IPS-15b (cell line): ENCODE results near the gene ABLIM2.

Experiments
- H3K27me3 ChIP-seq: one replicate; pipeline ENCODE4 v1.6.1; 2013; ENCODE audit warnings: low read length; ENCODE audit not compliant: control insufficient read depth, insufficient read depth
- H3K36me3 ChIP-seq: one replicate; pipeline ENCODE4 v1.6.1; 2013; ENCODE audit warnings: low read length; ENCODE audit not compliant: control insufficient read depth, insufficient read depth
- H3K4me1 ChIP-seq: one replicate; pipeline ENCODE4 v1.6.1; 2013; ENCODE audit warnings: mild to moderate bottlenecking, low read length; ENCODE audit not compliant: control insufficient read depth, insufficient read depth
- H3K4me3 ChIP-seq: one replicate; pipeline ENCODE4 v1.5.1; 2013; ENCODE audit warnings: low read depth, low read length
- H3K9ac ChIP-seq: one replicate; pipeline ENCODE4 v1.6.1; 2013; ENCODE audit warnings: low read depth, mild to moderate bottlenecking, low read length
- H3K9me3 ChIP-seq: one replicate; pipeline ENCODE4 v1.6.1; 2013; ENCODE audit warnings: mild to moderate bottlenecking, low read length; ENCODE audit not compliant: control insufficient read depth, insufficient read depth

Gene ABLIM2

GRCh38 chr4:8080754-8081065 lies 77.9 kb downstream of the ABLIM2 start:
- Histone ChIP-seq H3K4me3 (no peak overlapping the region), H3K27me3 (no peaks in the 10 kb centered on the region), H3K9me3 (no peaks in the 10 kb centered on the region), H3K4me1 (no peaks in the 10 kb centered on the region), H3K9ac (no peak overlapping the region), H3K36me3 (peaks cover 2% of the 10 kb centered on the region)

- H3K9ac ChIP-seq, result no peak overlapping the region
- H3K27me3 ChIP-seq, result no peaks in the 10 kb centered on the region
Observed at GRCh38 chr4:8079916-8080753, 78.5 kb downstream of the ABLIM2 start.

GRCh38 chr4:8079031-8079885 lies 79.4 kb downstream of the ABLIM2 start:
- Histone ChIP-seq H3K36me3 (peaks cover 2% of the 10 kb centered on the region), H3K9me3 (no peaks in the 10 kb centered on the region), H3K4me3 (no peak overlapping the region), H3K27me3 (no peaks in the 10 kb centered on the region), H3K4me1 (no peaks in the 10 kb centered on the region), H3K9ac (no peak overlapping the region)

More at GRCh38 chr4:8079916-8080753, 78.5 kb downstream of the ABLIM2 start:
- Histone ChIP-seq H3K4me1 (no peaks in the 10 kb centered on the region), H3K36me3 (peaks cover 2% of the 10 kb centered on the region), H3K9me3 (no peaks in the 10 kb centered on the region), H3K4me3 (no peak overlapping the region)

- Histone ChIP-seq H3K4me1 (no peaks in the 10 kb centered on the region), H3K9me3 (no peaks in the 10 kb centered on the region), H3K4me3 (no peak overlapping the region), H3K36me3 (peaks cover 2% of the 10 kb centered on the region), H3K9ac (no peak overlapping the region), H3K27me3 (no peaks in the 10 kb centered on the region)
Observed at GRCh38 chr4:8078610-8079015, 80.0 kb downstream of the ABLIM2 start.

- H3K9ac ChIP-seq, result no peak overlapping the region
- no peaks in the 10 kb centered on the region for H3K9me3 ChIP-seq
- H3K36me3 ChIP-seq, result peaks cover under 1% of the 10 kb centered on the region
- H3K4me3 ChIP-seq, result no peak overlapping the region
- H3K27me3 ChIP-seq, result no peaks in the 10 kb centered on the region
- H3K4me1 ChIP-seq, result no peaks in the 10 kb centered on the region
Observed at GRCh38 chr4:8078109-8078494, 80.5 kb downstream of the ABLIM2 start.

GRCh38 chr4:8077181-8078108 lies 81.2 kb downstream of the ABLIM2 start:
- Histone ChIP-seq H3K36me3 (no peaks in the 10 kb centered on the region), H3K27me3 (no peaks in the 10 kb centered on the region), H3K4me3 (no peak overlapping the region), H3K9ac (no peak overlapping the region), H3K4me1 (no peaks in the 10 kb centered on the region), H3K9me3 (no peaks in the 10 kb centered on the region)

- Histone ChIP-seq H3K36me3 (no peaks in the 10 kb centered on the region), H3K27me3 (no peaks in the 10 kb centered on the region), H3K9me3 (no peaks in the 10 kb centered on the region), H3K9ac (no peak overlapping the region), H3K4me3 (no peak overlapping the region), H3K4me1 (no peaks in the 10 kb centered on the region)
Observed at GRCh38 chr4:8076023-8076422, 82.6 kb downstream of the ABLIM2 start.

- no peaks in the 10 kb centered on the region for H3K27me3 ChIP-seq
- H3K4me1 ChIP-seq, result no peaks in the 10 kb centered on the region
- H3K4me3 ChIP-seq, result no peak overlapping the region
- no peak overlapping the region for H3K9ac ChIP-seq
- H3K9me3 ChIP-seq, result no peaks in the 10 kb centered on the region
- no peaks in the 10 kb centered on the region for H3K36me3 ChIP-seq
Observed at GRCh38 chr4:8073206-8073863, 85.3 kb downstream of the ABLIM2 start.

GRCh38 chr4:8072235-8072968 lies 86.2 kb downstream of the ABLIM2 start:
- H3K27me3 ChIP-seq, result no peaks in the 10 kb centered on the region
- no peaks in the 10 kb centered on the region for H3K9me3 ChIP-seq
- H3K4me1 ChIP-seq, result no peaks in the 10 kb centered on the region
- H3K9ac ChIP-seq, result no peak overlapping the region
- H3K36me3 ChIP-seq, result no peaks in the 10 kb centered on the region
- no peak overlapping the region for H3K4me3 ChIP-seq

GRCh38 chr4:8071766-8072165 lies 86.8 kb downstream of the ABLIM2 start:
- H3K27me3 ChIP-seq, result no peaks in the 10 kb centered on the region
- H3K36me3 ChIP-seq, result no peaks in the 10 kb centered on the region
- H3K4me1 ChIP-seq, result no peaks in the 10 kb centered on the region
- H3K4me3 ChIP-seq, result no peak overlapping the region
- no peak overlapping the region for H3K9ac ChIP-seq
- no peaks in the 10 kb centered on the region for H3K9me3 ChIP-seq
